NCI-H510A (cell line): ENCODE data around the gene GTPBP6.
"Not testable (repeated sequence)": the region's sequence is repeated elsewhere in the genome, so short reads cannot be mapped to it uniquely, and the experiment has no call there.

Experiments
- DNase-seq: peaks from one replicate; lab custom pipeline; 2025; lab: John Stamatoyannopoulos, UW

Gene GTPBP6

DNA sequence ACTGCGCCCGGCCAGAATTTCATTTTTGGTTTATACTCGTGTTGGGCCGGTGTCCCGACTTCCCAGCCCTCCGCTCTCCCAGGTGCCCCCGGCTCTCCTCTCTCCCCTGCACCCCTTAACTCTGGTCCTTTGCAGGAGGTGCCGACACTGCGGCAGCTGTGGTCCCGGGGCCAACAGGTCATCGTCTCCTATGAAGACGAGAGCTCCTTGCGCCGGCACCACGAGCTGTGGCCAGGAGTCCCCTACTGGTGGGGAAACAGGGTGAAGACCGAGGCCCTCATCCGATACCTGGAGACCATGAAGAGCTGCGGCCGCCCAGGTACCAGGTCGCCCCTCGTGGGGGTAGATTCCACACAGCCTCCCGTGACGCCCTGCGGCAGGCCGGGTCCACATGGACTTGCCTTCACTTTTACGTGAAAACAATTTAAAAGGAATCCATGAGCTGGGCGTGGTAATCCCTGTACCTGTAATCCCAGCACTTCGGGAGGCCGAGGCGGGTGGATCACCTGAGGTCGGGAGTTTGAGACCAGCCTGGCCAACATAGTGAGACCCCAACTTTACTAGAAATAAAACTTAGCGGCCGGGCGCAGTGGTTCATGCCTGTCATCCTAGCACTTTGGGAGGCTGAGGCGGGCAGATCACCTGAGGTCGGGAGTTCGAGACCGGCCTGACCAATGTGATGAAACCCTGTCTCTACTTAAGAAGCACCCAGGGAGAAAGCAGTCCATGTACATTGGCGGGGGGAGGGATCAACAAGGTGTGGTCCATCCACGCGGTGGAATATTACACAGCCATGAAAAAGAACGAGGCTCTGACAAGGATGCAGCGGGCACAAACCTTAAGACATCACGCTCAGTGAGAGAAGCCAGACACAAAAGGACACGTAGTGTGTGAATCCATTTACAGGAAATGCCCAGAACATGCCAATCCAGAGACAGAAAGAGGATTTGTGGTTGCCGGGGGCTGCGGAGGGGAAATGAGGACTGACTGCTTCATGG is 25.4 kb downstream of the GTPBP6 start:
- DNase-seq: no peak

GRCh38 chrX:291411-291901 is 27.1 kb downstream of the GTPBP6 start:
- no peak for DNase-seq

- DNase-seq: no peak
These were observed 28.0 kb downstream of the GTPBP6 start for GRCh38 chrX:290476-291166.

DNA sequence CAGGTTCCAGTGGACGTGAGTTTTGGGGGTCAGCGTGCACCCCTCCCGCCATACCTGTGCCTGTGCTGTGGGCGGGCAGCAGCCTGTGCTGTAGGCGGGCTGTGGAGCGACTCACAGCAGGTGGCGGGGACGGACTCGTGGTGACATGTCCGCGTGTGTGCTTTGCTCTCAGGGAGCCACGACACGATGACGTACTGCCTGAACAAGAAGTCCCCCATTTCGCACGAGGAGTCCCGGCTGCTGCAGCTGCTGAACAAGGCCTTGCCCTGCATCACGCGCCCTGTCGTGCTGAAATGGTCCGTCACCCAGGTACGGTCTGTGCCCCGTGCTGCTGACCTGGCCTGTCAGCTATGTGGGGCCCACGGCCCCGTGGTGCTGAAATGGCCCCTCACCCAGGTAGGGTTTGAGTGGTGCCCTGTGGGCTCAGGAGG is 30.0 kb downstream of the GTPBP6 start:
- DNase-seq: no peak

DNA sequence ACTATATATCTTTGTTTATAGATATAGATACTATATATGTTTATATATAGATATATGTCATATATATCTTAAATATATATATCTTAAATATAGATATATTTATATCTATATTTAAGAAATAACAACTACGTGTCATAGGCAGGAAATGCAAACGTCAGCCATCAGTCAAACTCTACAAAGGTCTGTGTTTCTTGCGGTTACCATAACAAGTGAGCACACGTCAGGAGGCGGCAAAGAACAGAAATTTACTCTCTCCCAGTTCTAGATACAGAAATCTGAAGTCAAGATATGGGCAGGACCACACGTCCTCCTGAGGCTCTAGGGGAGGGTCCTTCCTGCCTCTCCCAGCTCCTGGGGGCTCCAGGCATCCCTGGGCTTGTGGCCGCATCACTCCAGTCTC is 30.9 kb downstream of the GTPBP6 start:
- no peak for DNase-seq

DNA sequence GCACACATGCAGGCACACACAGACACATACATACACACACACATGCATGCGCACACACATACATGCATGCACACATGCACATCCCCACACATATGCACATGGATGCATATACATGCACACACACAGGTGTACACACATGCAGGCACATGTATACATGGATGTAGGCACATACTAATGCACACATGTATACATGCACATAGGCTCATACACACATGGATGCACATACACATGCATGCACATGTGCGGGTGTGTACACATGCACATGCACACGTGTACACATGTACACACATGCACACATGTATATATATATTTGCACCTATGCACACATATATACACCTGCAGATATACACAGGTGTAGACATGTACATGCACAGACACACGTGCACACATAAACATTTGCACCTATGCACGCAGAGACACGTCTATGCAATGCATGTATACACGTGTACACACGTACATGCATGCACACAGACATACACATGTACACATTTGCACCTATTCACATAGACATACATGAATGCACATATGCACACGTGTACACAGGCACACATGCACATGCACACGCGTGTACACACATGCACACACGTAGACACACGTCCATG is 33.4 kb downstream of the GTPBP6 start:
- DNase-seq: no peak

DNA sequence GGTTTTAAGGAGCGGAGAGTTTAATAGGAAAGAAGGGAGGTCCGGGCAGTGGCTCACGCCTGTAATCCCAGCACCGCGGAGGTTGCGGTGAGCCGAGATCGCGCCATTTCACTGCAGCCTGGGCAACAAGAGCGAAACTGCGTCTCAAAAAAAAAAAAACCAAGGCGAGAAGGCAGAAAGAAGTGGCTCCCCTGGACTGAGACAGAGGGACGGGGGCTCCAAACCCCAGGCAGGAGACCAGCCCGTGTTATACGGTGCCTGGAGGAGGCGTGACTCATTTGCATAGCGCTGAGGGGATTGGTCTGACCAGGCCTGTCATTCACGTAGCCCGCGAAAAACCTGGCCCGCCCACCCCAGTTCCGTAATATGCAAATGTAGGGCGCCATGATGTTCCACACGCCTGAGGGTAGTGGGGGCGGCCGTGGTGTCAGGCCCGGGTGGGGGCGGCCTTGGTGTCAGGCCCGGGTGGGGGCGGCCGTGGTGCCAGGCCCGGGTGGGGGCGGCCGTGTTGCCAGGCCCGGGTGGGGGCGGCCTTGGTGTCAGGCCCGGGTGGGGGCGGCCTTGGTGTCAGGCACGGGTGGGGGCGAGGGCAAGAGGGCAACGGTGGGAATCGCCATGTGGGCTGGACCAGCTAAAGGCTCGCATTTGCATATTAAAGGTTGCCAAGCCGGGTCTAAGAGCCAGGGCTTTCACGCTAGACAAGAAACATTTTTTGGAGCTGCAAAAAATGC is 35.3 kb downstream of the GTPBP6 start:
- DNase-seq: no peak

GRCh38 chrX:282000-282681 is 36.5 kb downstream of the GTPBP6 start:
- DNase-seq: not testable (repeated sequence)

- no peak for DNase-seq
These were observed 37.2 kb downstream of the GTPBP6 start, which contains the start of gene PLCXD1 for GRCh38 chrX:281166-281999. Gene PLCXD1, plus strand, starts transcription at chrX:281381. Its CDS starts 2,807 bp downstream, at chrX:284188.

DNA sequence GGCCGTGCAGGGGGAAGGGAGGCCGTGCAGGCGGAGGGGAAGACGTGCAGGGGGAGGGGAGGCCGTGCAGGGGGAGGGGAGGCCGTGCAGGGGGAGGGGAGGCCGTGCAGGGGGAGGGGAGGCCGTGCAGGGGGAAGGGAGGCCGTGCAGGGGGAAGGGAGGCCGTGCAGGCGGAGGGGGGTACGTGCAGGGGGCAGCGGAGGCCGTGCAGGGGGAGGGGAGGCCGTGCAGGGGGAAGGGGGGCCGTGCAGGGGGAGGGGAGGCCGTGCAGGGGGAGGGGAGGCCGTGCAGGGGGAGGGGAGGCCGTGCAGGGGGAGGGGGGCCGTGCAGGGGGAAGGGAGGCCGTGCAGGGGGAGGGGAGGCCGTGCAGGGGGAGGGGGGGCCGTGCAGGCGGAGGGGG is 37.9 kb downstream of the GTPBP6 start:
- not testable (repeated sequence) for DNase-seq

GRCh38 chrX:279757-280604 is 38.6 kb downstream of the GTPBP6 start:
- not testable (repeated sequence) for DNase-seq

DNA sequence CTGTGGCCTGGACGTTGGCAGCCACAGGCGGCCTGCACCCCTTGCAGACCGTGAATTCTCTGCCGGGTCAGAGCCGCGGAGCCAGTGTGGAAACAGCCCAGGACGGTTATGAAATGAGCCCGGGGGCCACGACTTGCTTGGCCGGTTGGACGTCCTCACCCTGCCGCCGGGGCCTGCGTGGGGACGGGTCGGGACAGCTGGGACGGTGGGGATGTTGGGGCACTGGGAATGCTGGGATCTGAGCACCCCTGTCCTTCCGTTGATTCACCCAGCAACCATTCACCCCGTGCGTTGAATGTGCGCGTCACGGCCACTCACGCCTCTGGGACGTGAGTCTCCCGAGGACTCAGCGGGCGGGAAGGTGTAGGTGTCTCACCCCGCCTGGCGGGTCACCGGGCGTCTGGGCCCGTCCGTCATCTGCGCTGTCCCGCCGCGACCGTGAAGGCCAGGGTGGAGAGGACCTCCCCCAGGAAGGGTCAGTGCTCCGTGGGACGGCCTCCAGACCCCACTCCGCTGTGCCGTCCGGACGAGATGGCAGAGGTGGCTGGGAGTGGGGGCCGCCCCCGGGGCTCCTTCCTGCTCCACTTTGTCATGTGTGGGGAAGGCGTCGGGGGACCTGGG is 41.9 kb downstream of the GTPBP6 start:
- DNase-seq: no peak

DNA sequence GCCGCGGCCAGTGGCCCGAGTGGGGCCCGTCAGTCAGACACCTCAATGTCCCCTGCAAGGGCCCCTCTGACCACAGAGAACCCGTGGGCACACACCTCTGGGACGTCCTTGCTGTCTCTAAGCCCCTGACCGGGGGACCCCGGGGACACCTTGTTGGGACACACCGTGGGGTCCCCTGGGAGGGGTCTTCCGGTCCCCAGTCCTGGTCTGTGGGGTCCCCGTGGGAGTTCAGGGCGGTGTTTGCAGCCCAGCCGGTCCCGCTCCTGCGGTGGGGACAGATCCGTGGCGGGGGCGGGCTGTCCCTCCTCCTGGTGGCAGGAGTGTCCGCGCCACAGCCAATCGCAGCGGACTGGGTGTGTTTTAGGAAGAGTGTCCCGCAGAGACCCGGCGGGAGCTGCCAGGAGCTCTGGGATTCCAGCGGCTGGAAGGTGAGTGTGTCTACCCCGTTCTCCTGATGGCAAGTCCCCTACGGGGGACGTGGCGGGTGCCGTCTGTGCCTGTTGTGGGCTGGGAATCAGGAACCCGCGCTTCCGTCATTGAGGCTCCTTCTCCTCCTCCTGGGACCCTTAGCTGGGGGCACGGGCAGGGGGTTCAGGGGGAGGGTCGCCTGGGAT is 42.5 kb downstream of the GTPBP6 start:
- no peak for DNase-seq

DNA sequence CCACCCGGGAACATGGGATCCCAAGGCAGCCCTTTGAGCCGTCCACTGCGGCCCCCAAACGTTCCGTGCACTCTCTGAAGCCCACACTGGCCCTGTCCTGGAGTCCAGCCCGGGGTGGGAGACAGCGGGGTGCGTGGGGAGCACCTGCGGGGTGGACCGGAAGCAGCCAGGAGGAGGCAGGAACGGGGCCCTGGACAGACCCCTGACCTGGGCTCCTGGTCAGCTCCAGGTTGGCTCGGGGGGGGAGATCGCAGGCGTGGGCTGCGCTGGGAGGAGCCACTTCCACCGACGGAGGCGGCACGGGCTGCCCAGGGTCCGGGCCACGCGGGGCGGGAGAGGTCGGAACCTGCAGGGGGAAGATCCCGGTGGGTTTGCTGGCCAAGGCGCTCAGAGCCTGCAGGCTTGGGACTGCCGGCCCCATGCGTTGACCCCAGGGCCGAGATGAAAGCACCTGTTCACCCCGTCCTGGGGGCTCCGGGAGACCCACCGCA is 43.1 kb downstream of the GTPBP6 start:
- no peak for DNase-seq

DNA sequence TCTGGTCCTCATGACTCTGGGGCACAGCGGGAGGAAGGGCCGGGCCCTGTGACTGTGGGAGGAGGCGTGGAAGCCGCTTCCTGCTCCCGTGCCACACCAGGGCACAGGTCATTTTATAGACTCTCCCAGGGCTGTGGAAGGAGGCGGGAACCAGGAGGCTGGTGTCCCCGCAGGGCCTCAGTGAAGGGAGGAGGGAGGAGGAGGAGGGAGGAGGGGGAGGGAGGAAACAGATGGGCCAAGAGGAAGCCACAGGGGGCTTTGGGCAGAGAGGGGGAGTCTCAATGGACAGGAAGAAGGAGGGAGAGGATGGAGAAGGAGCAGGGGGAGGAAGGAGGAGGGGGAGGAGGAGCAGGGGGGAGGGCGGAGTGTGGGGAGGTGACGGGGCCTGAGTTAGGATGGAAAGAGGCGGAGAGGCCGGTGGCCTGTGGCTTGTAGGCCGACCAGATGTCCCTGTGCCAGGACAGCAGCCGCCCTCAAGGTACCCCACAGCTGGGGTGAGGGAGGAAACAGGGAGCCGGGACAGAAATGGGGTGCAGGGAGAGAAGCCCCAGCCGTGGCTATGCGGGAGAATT is 43.6 kb downstream of the GTPBP6 start:
- no peak for DNase-seq

GRCh38 chrX:270848-271367 is 47.7 kb downstream of the GTPBP6 start:
- no peak for DNase-seq

DNA sequence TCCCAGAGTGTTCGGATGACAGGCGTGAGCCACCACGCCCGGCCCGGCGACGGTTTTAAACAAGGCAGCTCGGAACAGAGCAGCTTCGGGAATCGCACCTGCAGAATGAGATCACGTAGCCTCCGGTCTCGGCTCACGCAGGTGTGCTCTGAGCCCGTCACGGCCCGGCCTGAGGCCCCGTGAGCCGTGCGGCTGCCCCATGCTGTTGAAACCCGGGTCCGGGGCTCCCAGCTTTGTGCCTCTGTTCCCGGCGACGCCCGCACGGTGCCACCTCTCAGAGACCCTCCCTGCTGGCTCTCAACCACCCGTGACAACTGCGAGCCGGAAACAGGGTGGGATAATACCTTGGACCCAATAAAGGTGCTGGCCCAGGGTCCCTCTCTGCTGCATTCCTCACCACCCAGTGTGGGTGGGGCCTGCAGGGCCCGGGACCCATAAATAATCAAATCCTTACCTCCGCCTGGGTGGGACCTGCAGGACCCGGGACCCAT is 50.8 kb downstream of the GTPBP6 start:
- no peak for DNase-seq
